GM12865 (cell line): Measurements from ENCODE around the gene PHYHIPL.

ENCODE experiments used
- DNase-seq: peaks from one replicate; pipeline ENCODE4 v3.0.0; 2010; ENCODE audit warnings: low read depth
- H3K4me3 ChIP-seq: 2 replicates; pipeline ENCODE4 v1.5.1; 2011; ENCODE audit warnings: mild to moderate bottlenecking, low read depth, low read length, control low read depth
- CTCF ChIP-seq: IDR thresholded peaks from 2 replicates; pipeline ENCODE4 v1.5.1; 2011; ENCODE audit warnings: low read length, control low read depth, low read depth, inconsistent platforms; ENCODE audit not compliant: insufficient read depth; ENCODE audit errors: missing control alignments

The PHYHIPL gene

GRCh38 chr10:59135275-59135674 lies 41.2 kb upstream of the PHYHIPL start:
- DNase-seq: no peak
- no peak for TF ChIP-seq CTCF
- no peak overlapping the region for H3K4me3 ChIP-seq

- H3K4me3 ChIP-seq: no peak overlapping the region
- TF ChIP-seq CTCF: no peak
- DNase-seq: no peak
Observed at GRCh38 chr10:59138052-59138451, 38.4 kb upstream of the PHYHIPL start.

GRCh38 chr10:59143544-59143943 lies 32.9 kb upstream of the PHYHIPL start:
- H3K4me3 ChIP-seq: no peak overlapping the region
- no peak for DNase-seq
- TF ChIP-seq CTCF: no peak

- no peak overlapping the region for H3K4me3 ChIP-seq
- no peak for TF ChIP-seq CTCF
- no peak for DNase-seq
Observed at GRCh38 chr10:59148701-59149100, 27.7 kb upstream of the PHYHIPL start.

- H3K4me3 ChIP-seq: no peak overlapping the region
- no peak for DNase-seq
- no peak for TF ChIP-seq CTCF
Observed at GRCh38 chr10:59155556-59155955, 20.9 kb upstream of the PHYHIPL start.

GRCh38 chr10:59167512-59167911 lies 8.9 kb upstream of the PHYHIPL start:
- no peak overlapping the region for H3K4me3 ChIP-seq
- no peak for TF ChIP-seq CTCF

GRCh38 chr10:59172567-59172966 lies 3.9 kb upstream of the PHYHIPL start:
- TF ChIP-seq CTCF: no peak
- no peak overlapping the region for H3K4me3 ChIP-seq
- DNase-seq: no peak

More at GRCh38 chr10:59167512-59167911, 8.9 kb upstream of the PHYHIPL start:
- no peak for DNase-seq
